ENCODE data around the gene MDGA2.

DNA sequence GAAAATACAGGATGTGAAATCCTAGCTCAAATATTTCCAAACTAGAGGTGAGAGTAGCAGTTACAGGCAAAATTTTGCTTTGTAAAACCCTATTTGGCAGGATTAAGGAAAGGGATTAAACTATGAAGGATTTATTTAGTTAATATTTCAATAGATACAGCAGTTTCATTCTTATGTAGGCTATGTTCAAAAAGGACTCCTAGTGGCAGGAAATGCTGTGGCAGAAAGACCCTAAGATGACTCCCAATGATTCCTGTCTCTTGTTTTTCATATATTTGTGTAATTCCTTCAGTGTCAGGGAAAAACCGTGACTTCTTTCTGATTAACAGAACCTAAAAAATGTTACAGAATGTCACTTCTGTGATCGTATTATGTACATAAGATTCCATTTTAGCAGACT lies 724.3 kb downstream of the MDGA2 start:
- TF ChIP-seq, protein P1, sequence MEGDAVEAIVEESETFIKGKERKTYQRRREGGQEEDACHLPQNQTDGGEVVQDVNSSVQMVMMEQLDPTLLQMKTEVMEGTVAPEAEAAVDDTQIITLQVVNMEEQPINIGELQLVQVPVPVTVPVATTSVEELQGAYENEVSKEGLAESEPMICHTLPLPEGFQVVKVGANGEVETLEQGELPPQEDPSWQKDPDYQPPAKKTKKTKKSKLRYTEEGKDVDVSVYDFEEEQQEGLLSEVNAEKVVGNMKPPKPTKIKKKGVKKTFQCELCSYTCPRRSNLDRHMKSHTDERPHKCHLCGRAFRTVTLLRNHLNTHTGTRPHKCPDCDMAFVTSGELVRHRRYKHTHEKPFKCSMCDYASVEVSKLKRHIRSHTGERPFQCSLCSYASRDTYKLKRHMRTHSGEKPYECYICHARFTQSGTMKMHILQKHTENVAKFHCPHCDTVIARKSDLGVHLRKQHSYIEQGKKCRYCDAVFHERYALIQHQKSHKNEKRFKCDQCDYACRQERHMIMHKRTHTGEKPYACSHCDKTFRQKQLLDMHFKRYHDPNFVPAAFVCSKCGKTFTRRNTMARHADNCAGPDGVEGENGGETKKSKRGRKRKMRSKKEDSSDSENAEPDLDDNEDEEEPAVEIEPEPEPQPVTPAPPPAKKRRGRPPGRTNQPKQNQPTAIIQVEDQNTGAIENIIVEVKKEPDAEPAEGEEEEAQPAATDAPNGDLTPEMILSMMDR (IDR thresholded peaks at IDR 0.05; ENCODE audit: insufficient read depth, low read length, poor library complexity, severe bottlenecking) = no peak
- TF ChIP-seq EZH2phosphoT487 (conservative IDR thresholded peaks at IDR 0.05; ENCODE audit: low read length) = no peak

All from SU-DHL-6 (cell line).